ENCODE data around the gene TIAM1. TPM values are rescaled to one million over a fixed set of nuclear protein-coding genes. Genes with fewer than 3 reads are reported as not detected.

Gene TIAM1
- total RNA-seq, 4 donors from 2014 or later = 0.66 to 3.5 (median 1.0) TPM

GRCh38 chr21:31201548-31201947 is 142.5 kb downstream of the TIAM1 start:
- DNase-seq (peak; percentile 48 to 59), ATAC-seq (peak; percentile 75 to 83)
- no peaks in the 10 kb centered on the region for H3K4me1 ChIP-seq
- intact Hi-C loops (cut with DNase I; ENCODE audit: low total_unique reads) = no loop called here
- TF ChIP-seq CTCF (IDR thresholded peaks at IDR 0.05 in 4 of 5, conservative IDR thresholded peaks at IDR 0.05 in 1 of 5) = no peak
- TF ChIP-seq POLR2A (IDR thresholded peaks at IDR 0.05) = no peak
- peak overlapping the region; percentile 13 to 41 (median 28) for H3K27ac ChIP-seq
- H3K4me3 ChIP-seq = no peak overlapping the region
- H3K27me3 ChIP-seq = no peaks in the 10 kb centered on the region
- in situ Hi-C loops (cut with MboI; ENCODE audit: low sequenced_read_pairs in 4 of 4) = loop anchor here in 2 of 4 donors (10.0 kb wide), 2 partner anchors 383 to 403 kb away; no protein-coding TSS in a partner anchor
- no peaks in the 10 kb centered on the region for H3K36me3 ChIP-seq
- no peaks in the 10 kb centered on the region for H3K9me3 ChIP-seq

GRCh38 chr21:31201144-31201543 is 142.9 kb downstream of the TIAM1 start:
- Histone ChIP-seq H3K4me3 (no peak overlapping the region), H3K36me3 (no peaks in the 10 kb centered on the region), H3K27me3 (no peaks in the 10 kb centered on the region), H3K4me1 (no peaks in the 10 kb centered on the region), H3K9me3 (no peaks in the 10 kb centered on the region), H3K27ac (peak overlapping the region; percentile 8 to 41 (median 28))
- intact Hi-C loops (cut with DNase I; ENCODE audit: low total_unique reads) = no loop called here
- TF ChIP-seq CTCF (IDR thresholded peaks at IDR 0.05 in 4 of 5, conservative IDR thresholded peaks at IDR 0.05 in 1 of 5) (no peak), POLR2A (IDR thresholded peaks at IDR 0.05) (no peak)
- DNase-seq = no peak
- in situ Hi-C loops (cut with MboI; ENCODE audit: low sequenced_read_pairs in 4 of 4) = loop anchor here in 2 of 4 donors (10.0 kb wide), 2 partner anchors 384 to 404 kb away; no protein-coding TSS in a partner anchor
- no peak for ATAC-seq

- H3K9me3 ChIP-seq = no peaks in the 10 kb centered on the region
- no peaks in the 10 kb centered on the region for H3K27me3 ChIP-seq
- peak in 1 of 2 donors; percentile 27 for ATAC-seq
- H3K4me3 ChIP-seq = no peak overlapping the region
- no peak overlapping the region for H3K27ac ChIP-seq
- DNase-seq = no peak
- no peaks in the 10 kb centered on the region for H3K36me3 ChIP-seq
- in situ Hi-C loops (cut with MboI; ENCODE audit: low sequenced_read_pairs in 4 of 4) = loop anchor here in 3 of 4 donors (10.0 to 25.0 kb wide), 2 partner anchors 386 to 389 kb away; no protein-coding TSS in a partner anchor
- H3K4me1 ChIP-seq = no peaks in the 10 kb centered on the region
- intact Hi-C loops (cut with DNase I; ENCODE audit: low total_unique reads) = loop anchor here (2.0 to 5.0 kb wide), 2 partner anchors 384 to 406 kb away; no protein-coding TSS in a partner anchor
- TF ChIP-seq CTCF (IDR thresholded peaks at IDR 0.05 in 4 of 5, conservative IDR thresholded peaks at IDR 0.05 in 1 of 5) = peak; percentile 17 to 44 (median 36)
- no peak for TF ChIP-seq POLR2A (IDR thresholded peaks at IDR 0.05)
These were observed 145.5 kb downstream of the TIAM1 start for GRCh38 chr21:31198575-31198974.

GRCh38 chr21:31196724-31197123 is 147.3 kb downstream of the TIAM1 start:
- no peak for ATAC-seq
- H3K27me3 ChIP-seq = no peaks in the 10 kb centered on the region
- H3K36me3 ChIP-seq = no peaks in the 10 kb centered on the region
- TF ChIP-seq CTCF (IDR thresholded peaks at IDR 0.05 in 4 of 5, conservative IDR thresholded peaks at IDR 0.05 in 1 of 5) (no peak), POLR2A (IDR thresholded peaks at IDR 0.05) (no peak)
- H3K4me1 ChIP-seq = no peaks in the 10 kb centered on the region
- no peak overlapping the region for H3K27ac ChIP-seq
- intact Hi-C loops (cut with DNase I; ENCODE audit: low total_unique reads) (loop anchor here (5.0 kb wide), 1 partner anchor 386 kb away; no protein-coding TSS in a partner anchor), in situ Hi-C loops (cut with MboI; ENCODE audit: low sequenced_read_pairs in 4 of 4) (loop anchor here in 3 of 4 donors (10.0 to 25.0 kb wide), 2 partner anchors 388 to 391 kb away; no protein-coding TSS in a partner anchor)
- no peak for DNase-seq
- no peak overlapping the region for H3K4me3 ChIP-seq
- no peaks in the 10 kb centered on the region for H3K9me3 ChIP-seq

Data from gastrocnemius medialis (tissue), 4 donors.